H1 (cell line): ENCODE data around the gene EFCAB8. TPM values are rescaled to one million over a fixed set of nuclear protein-coding genes. Genes with fewer than 3 reads are reported as not detected.

ENCODE experiments used
- CTCF ChIA-PET: fragments of 300-600 bp; sonication (Branson Sonifier 250); formaldehyde crosslinking; loops from one replicate; lab custom pipeline; 2021; ENCODE audit not compliant: partially characterized antibody; lab: Charles Lee
- POLR2A ChIA-PET: fragments of 300-600 bp; sonication (Branson Sonifier 250); formaldehyde crosslinking; loops from one replicate; lab custom pipeline; 2021; ENCODE audit warnings: inconsistent platforms; ENCODE audit not compliant: partially characterized antibody; lab: Charles Lee
- DNase-seq, 2 experiments: peaks; one replicate each; pipeline versions ENCODE4 v3.0.0 to v3.0.0-alpha.2; 2010 to 2022; ENCODE audit warnings: low spot score in 2 of 2, low read depth in 1 of 2, mixed read lengths in 1 of 2
- FAIRE-seq: peaks from 2 replicates; lab custom pipeline; 2011; peaks lifted over from hg19 to GRCh38; lab: Jason Lieb, UNC
- H2AFZ ChIP-seq: 2 replicates; pipeline ENCODE4 v1.8.1; 2012; ENCODE audit warnings: low read length, inconsistent platforms
- H2AK5ac ChIP-seq: 2 replicates; pipeline ENCODE4 v1.6.1; 2013; ENCODE audit warnings: low read depth, low read length
- H2BK120ac ChIP-seq: replicated peaks from 2 replicates; pipeline ENCODE3; 2013; ENCODE audit warnings: low read depth, low read length, inconsistent platforms
- H2BK12ac ChIP-seq: 2 replicates; pipeline ENCODE4 v1.6.1; 2013; ENCODE audit warnings: low read depth, low read length
- H2BK15ac ChIP-seq: 2 replicates; pipeline ENCODE4 v1.6.1; 2013; ENCODE audit warnings: low read length
- H2BK20ac ChIP-seq: 2 replicates; pipeline ENCODE4 v1.6.1; 2013; ENCODE audit warnings: low read length
- H2BK5ac ChIP-seq: 2 replicates; pipeline ENCODE4 v1.6.1; 2013; ENCODE audit warnings: low read depth, low read length
- H3K14ac ChIP-seq: 2 replicates; pipeline ENCODE4 v1.6.1; 2013; ENCODE audit warnings: inconsistent platforms; ENCODE audit not compliant: insufficient read length
- H3K18ac ChIP-seq: 2 replicates; pipeline ENCODE4 v1.6.1; 2013; ENCODE audit warnings: low read length; ENCODE audit errors: extremely low read depth
- H3K23ac ChIP-seq: 2 replicates; pipeline ENCODE4 v1.6.1; 2013; ENCODE audit warnings: inconsistent platforms; ENCODE audit not compliant: insufficient read length
- H3K23me2 ChIP-seq: 2 replicates; pipeline ENCODE4 v1.6.1; 2013; ENCODE audit warnings: low read depth, low read length
- H3K27ac ChIP-seq: 2 replicates; pipeline ENCODE4 v1.6.1; 2011; ENCODE audit warnings: low read depth, low read length, inconsistent platforms
- H3K27me3 ChIP-seq, 4 experiments: replicated peaks in 1 of 4; 1 replicate in 1 of 4; 2 replicates in 3 of 4; pipeline versions ENCODE4 v1.6.1 to v1.8.1; 2011 to 2013; ENCODE audit warnings: low read length in 3 of 4, mild to moderate bottlenecking in 3 of 4, inconsistent platforms in 2 of 4, mixed read lengths in 2 of 4, moderate library complexity in 1 of 4; ENCODE audit not compliant: control insufficient read depth in 3 of 4, insufficient read depth in 3 of 4; ENCODE audit errors: extremely low read depth in 1 of 4
- H3K36me3 ChIP-seq, 4 experiments: 2 replicates each; pipeline versions ENCODE4 v1.6.1 to v1.8.1; 2011 to 2013; ENCODE audit warnings: mild to moderate bottlenecking in 4 of 4, low read length in 3 of 4, moderate library complexity in 2 of 4, control low read depth in 1 of 4, inconsistent platforms in 1 of 4; ENCODE audit not compliant: insufficient read depth in 4 of 4, control insufficient read depth in 2 of 4
- H3K4ac ChIP-seq: replicated peaks from 2 replicates; pipeline ENCODE3; 2013; ENCODE audit warnings: low read length, low read depth, mixed read lengths, inconsistent platforms; ENCODE audit not compliant: insufficient read length
- H3K4me1 ChIP-seq, 4 experiments: replicated peaks in 1 of 4; 1 replicate in 1 of 4; 2 replicates in 3 of 4; pipeline versions ENCODE4 v1.6.1 to v1.8.1; 2011 to 2013; ENCODE audit warnings: low read length in 3 of 4, inconsistent platforms in 2 of 4, mixed read lengths in 1 of 4; ENCODE audit not compliant: insufficient read depth in 4 of 4, control insufficient read depth in 3 of 4
- H3K4me2 ChIP-seq, 2 experiments: 2 replicates each; pipeline versions ENCODE4 v1.6.1 to v1.8.1; 2011 to 2013; ENCODE audit warnings: low read depth in 2 of 2, low read length in 2 of 2, control low read depth in 1 of 2, inconsistent platforms in 1 of 2, mild to moderate bottlenecking in 1 of 2; ENCODE audit not compliant: insufficient read depth in 1 of 2
- H3K4me3 ChIP-seq, 4 experiments: fragments of 200-600, 300-600 bp in 1 of 4; sonication (generic), shearing (Covaris generic), sonication (Bioruptor Twin) in 1 of 4; 2 replicates each; pipeline versions ENCODE4 v1.5.1 to v1.8.1; 2011 to 2016; ENCODE audit warnings: low read length in 4 of 4, low read depth in 3 of 4, control low read depth in 2 of 4, inconsistent platforms in 2 of 4, mild to moderate bottlenecking in 2 of 4, mixed read lengths in 1 of 4, moderate library complexity in 1 of 4; ENCODE audit not compliant: insufficient read depth in 2 of 4; ENCODE audit errors: extremely low read depth in 1 of 4
- H3K56ac ChIP-seq: replicated peaks from 2 replicates; pipeline ENCODE3; 2013; ENCODE audit warnings: low read depth, mild to moderate bottlenecking, mixed read lengths, low read length, inconsistent platforms; ENCODE audit not compliant: insufficient read length
- H3K79me1 ChIP-seq: 2 replicates; pipeline ENCODE4 v1.6.1; 2013; ENCODE audit warnings: low read depth, low read length, control low read depth
- H3K79me2 ChIP-seq, 2 experiments: 2 replicates each; pipeline versions ENCODE4 v1.6.1 to v1.8.1; 2012 to 2013; ENCODE audit warnings: low read length in 2 of 2, mild to moderate bottlenecking in 2 of 2, inconsistent platforms in 1 of 2; ENCODE audit not compliant: insufficient read depth in 2 of 2, control insufficient read depth in 1 of 2
- H3K9ac ChIP-seq, 4 experiments: replicated peaks in 1 of 4; 1 replicate in 1 of 4; 2 replicates in 3 of 4; pipeline versions ENCODE4 v1.6.1 to v1.8.1; 2011 to 2013; ENCODE audit warnings: low read depth in 3 of 4, low read length in 3 of 4, control low read depth in 2 of 4, mild to moderate bottlenecking in 2 of 4, moderate library complexity in 2 of 4, inconsistent platforms in 1 of 4; ENCODE audit errors: extremely low read depth in 1 of 4
- H3K9me3 ChIP-seq, 2 experiments: 2 replicates each; pipeline versions ENCODE4 v1.6.1 to v1.8.1; 2012 to 2013; ENCODE audit warnings: mild to moderate bottlenecking in 2 of 2, moderate library complexity in 2 of 2, control low read depth in 1 of 2, inconsistent platforms in 1 of 2, low read depth in 1 of 2, low read length in 1 of 2, mixed read lengths in 1 of 2; ENCODE audit not compliant: insufficient read depth in 2 of 2
- H4K20me1 ChIP-seq, 2 experiments: replicated peaks in 1 of 2; 2 replicates each; pipeline versions ENCODE3 to v1.8.1; 2011 to 2013; ENCODE audit warnings: inconsistent platforms in 2 of 2, low read length in 2 of 2, mild to moderate bottlenecking in 1 of 2; ENCODE audit not compliant: insufficient read depth in 2 of 2, control insufficient read depth in 1 of 2
- H4K5ac ChIP-seq: 2 replicates; pipeline ENCODE4 v1.6.1; 2013; ENCODE audit warnings: low read length, low read depth, mixed read lengths, inconsistent platforms; ENCODE audit not compliant: insufficient read length
- H4K8ac ChIP-seq: 2 replicates; pipeline ENCODE4 v1.8.0; 2013; ENCODE audit warnings: mild to moderate bottlenecking, moderate library complexity, low read length, inconsistent platforms; ENCODE audit not compliant: insufficient read depth; ENCODE audit errors: extremely low read depth
- H4K91ac ChIP-seq: replicated peaks from 2 replicates; pipeline ENCODE3; 2013; ENCODE audit warnings: low read length, mixed read lengths, inconsistent platforms; ENCODE audit not compliant: insufficient read length
- ATF2 ChIP-seq: IDR thresholded peaks from 2 replicates; pipeline ENCODE4 v1.6.1; 2012; ENCODE audit warnings: low read length, inconsistent platforms
- ATF3 ChIP-seq: IDR thresholded peaks from 2 replicates; pipeline ENCODE4 v1.6.1; 2011; ENCODE audit warnings: low read depth, mild to moderate bottlenecking, low read length; ENCODE audit not compliant: insufficient read depth
- CHD1 ChIP-seq: IDR thresholded peaks from 2 replicates; pipeline ENCODE4 v1.6.1; 2012; ENCODE audit warnings: low read depth, low read length, improper control_type of control experiment
- CHD2 ChIP-seq: IDR thresholded peaks from 2 replicates; pipeline ENCODE4 v1.6.1; 2012; ENCODE audit warnings: low read length, improper control_type of control experiment
- PHF8 ChIP-seq: fragments of 200-600 bp; sonication (generic); conservative IDR thresholded peaks from 2 replicates; pipeline ENCODE4 v1.7.1; 2012; ENCODE audit warnings: low read depth, mild to moderate bottlenecking, inconsistent platforms, low read length, moderate library complexity
- RAD21 ChIP-seq, 2 experiments: IDR thresholded peaks in 1 of 2; conservative IDR thresholded peaks in 1 of 2; 2 replicates each; pipeline ENCODE4 v1.6.1; 2011; ENCODE audit warnings: low read depth in 2 of 2, low read length in 2 of 2, improper control_type of control experiment in 1 of 2, inconsistent platforms in 1 of 2, mild to moderate bottlenecking in 1 of 2, moderate library complexity in 1 of 2
- RXRA ChIP-seq: IDR thresholded peaks from 2 replicates; pipeline ENCODE4 v1.6.1; 2011; ENCODE audit warnings: low read depth, mild to moderate bottlenecking, low read length, moderate library complexity; ENCODE audit not compliant: insufficient read depth
- SIN3A ChIP-seq, 2 experiments: IDR thresholded peaks in 1 of 2; conservative IDR thresholded peaks in 1 of 2; 2 replicates each; pipeline ENCODE4 v1.6.1; 2011 to 2012; ENCODE audit warnings: low read length in 2 of 2, improper control_type of control experiment in 1 of 2, low read depth in 1 of 2, mild to moderate bottlenecking in 1 of 2
- SP1 ChIP-seq: IDR thresholded peaks from 2 replicates; pipeline ENCODE4 v1.6.1; 2011; ENCODE audit warnings: low read depth, low read length
- TBP ChIP-seq: IDR thresholded peaks from 2 replicates; pipeline ENCODE4 v1.6.1; 2011; ENCODE audit warnings: low read depth, low read length, improper control_type of control experiment
- TCF12 ChIP-seq: IDR thresholded peaks from 2 replicates; pipeline ENCODE4 v1.6.1; 2011; ENCODE audit warnings: low read depth, mild to moderate bottlenecking, low read length
- WGBS, 2 experiments: shearing (Covaris generic) in 1 of 2; methylation state at CpG; one replicate each; pipeline versions ENCODE4 v1.1.6 to v1.1.7; 2013 to 2015; ENCODE audit warnings: low lambda C conversion rate in 2 of 2, mixed read lengths in 2 of 2, inconsistent platforms in 1 of 2, low coverage in 1 of 2, missing lambda C conversion rate in 1 of 2; ENCODE audit not compliant: insufficient replicate concordance in 2 of 2, insufficient coverage in 1 of 2, insufficient read length in 1 of 2; ENCODE audit errors: extremely low coverage in 1 of 2, missing lambda C conversion rate in 1 of 2; 5-methylcytosine and 5-hydroxymethylcytosine counted together
- polyA plus RNA-seq, 7 experiments: library from polyadenylated mRNA; depleted of rRNA in 3 of 7; stranded (reverse) in 5 of 7; unstranded in 2 of 7; fragments of >200 nt in 5 of 7; fragments of 200-250 nt in 2 of 7; gene quantifications; 1 replicate in 5 of 7; 2 replicates in 1 of 7; 4 replicates in 1 of 7; pipeline versions ENCODE4 v1.2.1 to v1.2.3, GENCODE V29; 2011 to 2013; ENCODE audit warnings: missing spikeins in 2 of 7, mixed read lengths in 2 of 7
- total RNA-seq: library from RNA; stranded (reverse); fragmentation: NEBNext Ultra II Directional; extraction: Animal tissue kit (Norgen Biotek cat#: 25700); gene quantifications from 2 replicates; pipeline ENCODE4 v1.2.1, GENCODE V29; 2021

The EFCAB8 gene
- total and polyA plus RNA-seq, 2 of the 8 experiments (the other 6 are each of a cell fraction or from before 2014, with no cell fraction given) = 0.06 to 0.20 TPM

- Histone ChIP-seq H4K91ac (no peak overlapping the region), H3K4me2 (no peak overlapping the region), H3K27me3 (no peaks in the 10 kb centered on the region), H2BK20ac (no peak overlapping the region), H3K4me3 (no peak overlapping the region), H2AFZ (no peak overlapping the region), H3K79me2 (no peaks in the 10 kb centered on the region), H3K27ac (no peak overlapping the region), H2AK5ac (no peak overlapping the region), H3K23me2 (no peaks in the 10 kb centered on the region), H2BK12ac (no peak overlapping the region), H2BK15ac (no peak overlapping the region), H3K36me3 (no peaks in the 10 kb centered on the region), H3K79me1 (no peaks in the 10 kb centered on the region; the same call in 1 of the 2 replicates), H4K8ac (no peak overlapping the region), H4K20me1 (no peaks in the 10 kb centered on the region), H3K18ac (no peak overlapping the region), H3K56ac (no peak overlapping the region), H2BK120ac (no peak overlapping the region), H3K4ac (no peak overlapping the region), H3K9ac (no peak overlapping the region), H3K14ac (no peak overlapping the region), H2BK5ac (no peak overlapping the region), H3K23ac (no peak overlapping the region), H3K9me3 (no peaks in the 10 kb centered on the region), H3K4me1 (no peaks in the 10 kb centered on the region; a peak in 2 of 7 replicates), H4K5ac (no peak overlapping the region)
- DNase-seq = no peak
- no peak for FAIRE-seq
- ChIA-PET POLR2A (interaction anchor here (1.0 to 1.4 kb wide), 2 partner anchors 48 to 60 kb away, joined by 3 read pairs; no protein-coding TSS in a partner anchor), CTCF (interaction anchor here (0.6 to 2.1 kb wide), 3 partner anchors 23 to 1398 kb away, joined by 3 to 9 read pairs (median 4); no protein-coding TSS in a partner anchor)
- WGBS, 2 experiments = 90% methylated on average over 5 of the region's 5 CpGs; no CpG with 5 or more reads in 1 of the 2 experiments
- no peak for TF ChIP-seq SIN3A (conservative IDR thresholded peaks at IDR 0.05 in 1 of 2, IDR thresholded peaks at IDR 0.05 in 1 of 2; ENCODE audit: low read depth in 1 of 2, low read length in 2 of 2)
- no peak for TF ChIP-seq CHD1
- TF ChIP-seq ATF3 = no peak
- no peak for TF ChIP-seq TBP
- no peak for TF ChIP-seq ATF2
- TF ChIP-seq RXRA = no peak
- TF ChIP-seq TCF12 = no peak
- no peak for TF ChIP-seq CHD2
- TF ChIP-seq PHF8 = no peak
- TF ChIP-seq SP1 = no peak
- no peak for TF ChIP-seq RAD21 (IDR thresholded peaks at IDR 0.05 in 1 of 2, conservative IDR thresholded peaks at IDR 0.05 in 1 of 2; ENCODE audit: low read depth in 2 of 2, low read length in 2 of 2)
Observed at GRCh38 chr20:32870985-32871384, 12.3 kb downstream of the EFCAB8 start.
